Prostate gland (tissue), 2 donors: ENCODE data around the gene A2M. TPM values are rescaled to one million over a fixed set of nuclear protein-coding genes. Genes with fewer than 3 reads are reported as not detected.

ENCODE experiments used
- DNase-seq: peaks from one replicate; pipeline ENCODE4 v3.0.0-alpha.2; 2019; ENCODE audit warnings: low spot score
- H3K27ac ChIP-seq, 2 donors: fragments of 200-600 bp; sonication (generic); 2 replicates each; pipeline ENCODE4 v1.5.1; 2017 to 2019
- H3K27me3 ChIP-seq: fragments of 200-600 bp; sonication (generic); replicated peaks from 2 replicates; pipeline ENCODE4 v1.5.1; 2019; ENCODE audit not compliant: insufficient read depth
- H3K36me3 ChIP-seq, 2 donors: fragments of 200-600 bp; sonication (generic); 1 replicate in 1 of 2; 2 replicates in 1 of 2; pipeline versions ENCODE4 v1.5.1 to v1.8.1; 2017 to 2019
- H3K4me1 ChIP-seq: fragments of 200-600 bp; sonication (generic); replicated peaks from 2 replicates; pipeline ENCODE4 v1.5.1; 2019
- H3K4me3 ChIP-seq, 2 donors: fragments of 200-600 bp; sonication (generic); 2 replicates each; pipeline ENCODE4 v1.5.1; 2017 to 2019
- H3K9me3 ChIP-seq: fragments of 200-600 bp; sonication (generic); 2 replicates; pipeline ENCODE4 v1.5.1; 2017
- CTCF ChIP-seq, 4 experiments: fragments of 200-600 bp in 2 of 4; fragments of 450-650 bp in 2 of 4; sonication (generic) in 2 of 4; IDR thresholded peaks; 1 replicate in 3 of 4; 2 replicates in 1 of 4; pipeline ENCODE4 v1.5.1; 2016 to 2019; ENCODE audit warnings: antibody characterized with exemption in 4 of 4, mild to moderate bottlenecking in 2 of 4, moderate library complexity in 2 of 4
- POLR2A ChIP-seq: fragments of 450-650 bp; IDR thresholded peaks from one replicate; pipeline ENCODE4 v1.6.1; 2016; ENCODE audit warnings: antibody characterized with exemption, mild to moderate bottlenecking
- POLR2AphosphoS5 ChIP-seq: sonication (generic); formaldehyde crosslinking; IDR thresholded peaks from one replicate; pipeline ENCODE4 v1.6.1; 2017; ENCODE audit warnings: antibody characterized with exemption
- WGBS: methylation state at CpG from one replicate; pipeline ENCODE4 v1.1.5; 2018; 5-methylcytosine and 5-hydroxymethylcytosine counted together
- intact Hi-C: fragments of 100-400 bp; cut with DNase I; formaldehyde crosslinking; loops from one replicate; pipeline ENCODE4 v1.14.2; 2022
- total RNA-seq, 2 donors: library from RNA; depleted of rRNA; stranded (reverse); fragments of >200 nt; gene quantifications; one replicate each; pipeline ENCODE4 v1.1.0, GENCODE V29; 2016

A2M gene
- total RNA-seq, 2 donors from 2014 or later = 82.6 to 286 TPM

DNA sequence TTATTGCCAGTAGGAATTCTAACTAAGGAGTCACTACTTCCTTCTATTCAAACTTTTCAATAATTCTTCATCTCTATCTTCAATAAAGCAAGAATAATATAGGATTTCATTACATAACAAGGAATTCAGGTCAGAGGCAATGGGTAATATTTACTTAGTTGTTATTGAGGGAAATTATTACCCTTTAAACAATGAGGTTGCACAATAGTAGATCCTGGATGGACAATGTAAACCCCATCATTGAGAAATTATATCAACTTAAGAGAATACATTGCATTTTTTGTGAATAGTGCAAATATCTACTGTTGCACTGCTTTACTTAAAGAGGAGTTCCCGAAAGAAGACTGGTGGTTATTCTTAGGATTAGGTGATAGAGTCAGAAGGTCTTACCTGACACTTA, 43.8 kb downstream of the A2M start:
- TF ChIP-seq CTCF (IDR thresholded peaks at IDR 0.05) (no peak), POLR2AphosphoS5 (no peak), POLR2A (no peak)
- intact Hi-C loops = no loop called here
- 72% methylated on average over 1 of the region's 1 CpG for WGBS
- Histone ChIP-seq H3K27me3 (no peaks in the 10 kb centered on the region), H3K4me1 (no peaks in the 10 kb centered on the region), H3K27ac (no peak overlapping the region), H3K9me3 (no peaks in the 10 kb centered on the region), H3K36me3 (no peaks in the 10 kb centered on the region), H3K4me3 (no peak overlapping the region)
- DNase-seq = no peak

DNA sequence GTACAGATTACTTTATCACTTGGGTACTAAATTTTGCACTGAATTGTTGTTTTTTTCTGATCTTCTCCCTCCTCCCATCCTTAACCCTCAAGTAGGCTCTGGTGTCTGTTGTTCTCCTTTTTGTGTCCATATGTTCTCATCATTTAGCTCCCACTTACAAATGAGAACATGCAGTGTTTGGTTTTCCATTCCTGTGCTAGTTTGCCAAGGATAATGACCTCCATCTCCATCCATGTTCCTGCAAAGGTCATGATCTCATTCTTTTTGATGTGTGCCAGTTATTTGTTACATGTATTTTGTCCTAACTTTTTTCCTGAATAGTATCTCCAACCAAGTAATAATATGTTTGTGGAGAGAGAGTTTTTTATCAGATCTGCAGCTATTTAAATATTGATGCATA, 44.2 kb downstream of the A2M start:
- DNase-seq = no peak
- intact Hi-C loops = no loop called here
- Histone ChIP-seq H3K4me3 (no peak overlapping the region), H3K36me3 (no peaks in the 10 kb centered on the region), H3K9me3 (no peaks in the 10 kb centered on the region), H3K27me3 (no peaks in the 10 kb centered on the region), H3K4me1 (no peaks in the 10 kb centered on the region), H3K27ac (no peak overlapping the region)
- TF ChIP-seq POLR2AphosphoS5 = no peak

DNA sequence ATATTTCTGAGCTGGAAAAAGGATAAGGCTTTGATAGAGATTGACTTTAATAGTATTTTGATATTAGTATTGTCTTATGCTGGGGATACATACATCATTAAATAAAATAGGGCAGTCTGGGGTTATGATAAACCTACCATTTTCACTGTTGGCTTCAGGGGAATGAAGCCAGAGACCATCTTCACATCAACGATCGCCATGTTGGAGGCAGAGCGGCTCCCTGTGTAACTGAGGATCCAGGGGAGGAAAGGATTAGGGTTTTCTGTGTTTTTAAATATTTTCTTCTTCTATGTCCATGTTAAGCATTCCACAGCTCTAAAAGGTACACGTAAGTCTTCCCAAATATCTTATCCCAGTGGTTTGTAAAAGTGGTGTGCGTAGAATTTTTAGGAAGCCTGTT, 45.4 kb downstream of the A2M start:
- peaks cover 3% of the 10 kb centered on the region for H3K4me1 ChIP-seq
- no peaks in the 10 kb centered on the region for H3K27me3 ChIP-seq
- intact Hi-C loops = no loop called here
- no peak for DNase-seq
- no peaks in the 10 kb centered on the region for H3K9me3 ChIP-seq
- 94% methylated on average over 5 of the region's 5 CpGs for WGBS
- H3K27ac ChIP-seq = no peak overlapping the region
- H3K4me3 ChIP-seq = no peak overlapping the region
- TF ChIP-seq POLR2A = no peak
- TF ChIP-seq POLR2AphosphoS5 = no peak
- TF ChIP-seq CTCF (IDR thresholded peaks at IDR 0.05) = no peak
- H3K36me3 ChIP-seq = no peaks in the 10 kb centered on the region

DNA sequence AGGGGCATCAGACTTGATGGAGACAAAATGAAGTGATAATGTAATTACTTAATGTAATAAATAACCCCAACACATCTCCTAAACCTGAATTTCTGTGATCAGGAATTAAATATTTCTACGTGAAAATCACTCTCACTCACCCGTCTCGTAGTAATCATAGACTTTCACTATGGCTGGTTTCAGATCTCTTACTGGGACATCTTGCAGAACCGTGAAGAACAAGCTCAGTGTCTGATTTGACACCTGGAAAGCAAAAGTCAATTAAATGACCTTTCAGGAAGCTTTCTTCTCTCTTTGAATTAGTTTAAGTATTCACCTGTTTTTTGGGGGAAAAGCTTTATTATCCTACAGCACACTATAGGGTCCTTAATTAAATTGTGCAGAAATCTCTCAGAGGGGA, 47.1 kb downstream of the A2M start:
- H3K4me3 ChIP-seq = no peak overlapping the region
- no peaks in the 10 kb centered on the region for H3K9me3 ChIP-seq
- intact Hi-C loops = loop anchor here (5.0 kb wide), 1 partner anchor 39 kb away; no protein-coding TSS in a partner anchor
- no peak for TF ChIP-seq POLR2A
- TF ChIP-seq CTCF (IDR thresholded peaks at IDR 0.05) = no peak
- TF ChIP-seq POLR2AphosphoS5 = no peak
- WGBS = 88% methylated on average over 4 of the region's 4 CpGs
- H3K4me1 ChIP-seq = peaks cover 5% of the 10 kb centered on the region
- H3K27ac ChIP-seq = no peak overlapping the region
- no peak for DNase-seq
- no peaks in the 10 kb centered on the region for H3K36me3 ChIP-seq
- no peaks in the 10 kb centered on the region for H3K27me3 ChIP-seq

DNA sequence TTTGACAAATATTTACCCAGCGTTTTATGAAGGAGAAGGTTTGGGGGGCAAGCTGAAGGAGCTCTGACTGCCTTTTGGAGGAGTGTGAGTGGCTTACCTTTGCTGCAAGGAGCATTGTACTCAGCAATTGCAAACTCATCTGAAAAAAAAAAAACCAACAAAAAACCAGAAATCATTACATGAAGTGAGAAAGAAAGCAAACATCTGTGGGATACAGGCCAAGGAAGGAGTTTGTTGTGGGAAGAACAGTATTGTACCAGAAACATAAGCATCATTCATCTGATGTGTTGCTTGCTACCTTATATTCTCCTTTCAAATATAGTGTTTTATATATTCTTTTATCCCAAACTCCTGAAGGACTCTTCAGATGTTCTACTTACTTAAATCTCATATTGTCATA, 47.6 kb downstream of the A2M start:
- H3K27ac ChIP-seq = no peak overlapping the region
- DNase-seq = no peak
- no peaks in the 10 kb centered on the region for H3K27me3 ChIP-seq
- 48% methylated on average over 1 of the region's 1 CpG for WGBS
- no peak overlapping the region for H3K4me3 ChIP-seq
- H3K9me3 ChIP-seq = no peaks in the 10 kb centered on the region
- no peaks in the 10 kb centered on the region for H3K36me3 ChIP-seq
- peaks cover 5% of the 10 kb centered on the region for H3K4me1 ChIP-seq
- intact Hi-C loops = loop anchor here (5.0 kb wide), 1 partner anchor 39 kb away; no protein-coding TSS in a partner anchor
- no peak for TF ChIP-seq POLR2AphosphoS5
- no peak for TF ChIP-seq CTCF (IDR thresholded peaks at IDR 0.05)
- TF ChIP-seq POLR2A = no peak
